Nasal cavity respiratory epithelium epithelial cell of viscerocranial mucosa (primary cell): Measurements from ENCODE around the gene TPI1. TPM values are rescaled to one million over a fixed set of nuclear protein-coding genes. Genes with fewer than 3 reads are reported as not detected.

ENCODE experiments used
- total RNA-seq: library from RNA; depleted of rRNA; stranded (reverse); fragments of >200 nt; gene quantifications from 2 replicates; pipeline ENCODE4 v1.2.3, GENCODE V29; 2014

Gene TPI1
- 571 and 622 TPM in 2 replicates for total RNA-seq

DNA sequence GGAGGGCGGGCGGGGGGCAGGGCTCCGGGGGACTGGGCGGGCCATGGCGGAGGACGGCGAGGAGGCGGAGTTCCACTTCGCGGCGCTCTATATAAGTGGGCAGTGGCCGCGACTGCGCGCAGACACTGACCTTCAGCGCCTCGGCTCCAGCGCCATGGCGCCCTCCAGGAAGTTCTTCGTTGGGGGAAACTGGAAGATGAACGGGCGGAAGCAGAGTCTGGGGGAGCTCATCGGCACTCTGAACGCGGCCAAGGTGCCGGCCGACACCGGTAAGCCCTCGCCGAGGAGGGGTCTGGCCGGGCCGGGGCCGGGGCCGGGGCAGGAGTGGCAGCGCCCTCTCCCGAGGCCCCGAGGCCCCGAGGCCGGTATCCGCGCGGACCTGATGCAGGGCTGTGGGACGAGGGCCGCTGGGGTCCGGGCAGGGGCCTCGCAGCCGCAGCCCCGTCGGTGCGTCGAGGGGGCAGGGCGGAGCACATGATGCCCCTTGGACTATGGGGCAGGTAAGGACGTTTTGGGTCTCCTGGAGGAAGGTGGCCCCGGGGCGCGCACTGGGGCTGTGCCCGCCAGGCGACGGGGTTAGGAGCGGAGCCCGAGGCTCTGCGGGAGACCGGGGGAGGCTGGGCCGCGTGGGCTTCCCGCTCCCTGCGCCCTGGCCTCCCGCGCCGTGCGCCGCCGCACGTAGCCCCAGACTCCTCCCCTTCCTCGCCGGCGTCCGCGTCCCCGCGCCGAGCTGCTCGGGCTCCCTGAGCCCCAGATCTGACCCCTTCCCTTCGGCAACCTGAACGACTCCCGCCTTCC is at the start of gene TPI1:
Gene TPI1 (plus strand): TSS at position 119 of the 798 bp plus-strand sequence. CDS start 36 bp downstream, at position 155.

DNA sequence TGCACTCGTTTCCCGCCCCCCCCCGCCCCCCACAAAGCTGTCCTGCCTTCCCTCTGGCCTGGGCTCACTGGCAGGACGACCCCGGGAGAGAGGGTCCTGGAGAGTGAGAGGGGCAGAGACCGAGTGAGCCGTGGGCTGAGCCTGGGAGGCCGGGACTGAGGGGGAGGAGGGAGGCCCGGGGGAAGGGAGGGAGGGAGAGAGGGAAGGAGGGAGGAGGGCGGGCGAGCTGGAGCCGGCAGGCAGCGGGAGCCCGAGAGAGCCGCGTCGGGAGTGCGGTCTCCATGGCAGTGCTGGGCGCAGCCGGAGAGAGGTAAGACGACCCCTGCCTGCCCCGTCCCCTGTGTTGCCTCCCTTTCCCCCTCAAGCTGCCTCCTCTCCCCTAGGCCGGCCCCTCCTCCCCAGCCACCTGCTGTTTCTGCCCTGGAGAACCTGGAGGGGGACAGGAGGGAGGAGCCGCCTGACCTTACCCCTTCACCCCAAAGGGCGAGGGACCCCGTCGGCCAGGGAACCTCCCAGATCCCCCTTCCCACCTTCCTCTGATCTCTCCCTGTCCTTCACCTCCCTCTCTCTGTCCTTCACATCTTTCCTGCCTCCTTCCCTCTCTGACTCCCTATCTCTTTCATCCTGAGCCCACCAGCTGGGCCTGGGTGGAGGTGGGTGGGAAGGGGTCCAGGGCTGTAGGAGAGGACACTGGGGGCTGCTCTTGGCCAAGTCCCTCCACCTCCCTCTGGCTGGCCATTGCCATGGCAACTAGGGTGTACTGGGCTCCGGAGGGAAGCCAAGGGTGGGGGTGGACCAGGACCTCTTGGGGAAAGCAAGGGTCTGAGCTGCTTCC is 45.5 kb upstream of the TPI1 start, which contains the start of gene GPR162:
Gene GPR162 (plus strand): TSS at position 231 of the 835 bp plus-strand sequence. CDS start 2,078 bp downstream, outside the sequence.

DNA sequence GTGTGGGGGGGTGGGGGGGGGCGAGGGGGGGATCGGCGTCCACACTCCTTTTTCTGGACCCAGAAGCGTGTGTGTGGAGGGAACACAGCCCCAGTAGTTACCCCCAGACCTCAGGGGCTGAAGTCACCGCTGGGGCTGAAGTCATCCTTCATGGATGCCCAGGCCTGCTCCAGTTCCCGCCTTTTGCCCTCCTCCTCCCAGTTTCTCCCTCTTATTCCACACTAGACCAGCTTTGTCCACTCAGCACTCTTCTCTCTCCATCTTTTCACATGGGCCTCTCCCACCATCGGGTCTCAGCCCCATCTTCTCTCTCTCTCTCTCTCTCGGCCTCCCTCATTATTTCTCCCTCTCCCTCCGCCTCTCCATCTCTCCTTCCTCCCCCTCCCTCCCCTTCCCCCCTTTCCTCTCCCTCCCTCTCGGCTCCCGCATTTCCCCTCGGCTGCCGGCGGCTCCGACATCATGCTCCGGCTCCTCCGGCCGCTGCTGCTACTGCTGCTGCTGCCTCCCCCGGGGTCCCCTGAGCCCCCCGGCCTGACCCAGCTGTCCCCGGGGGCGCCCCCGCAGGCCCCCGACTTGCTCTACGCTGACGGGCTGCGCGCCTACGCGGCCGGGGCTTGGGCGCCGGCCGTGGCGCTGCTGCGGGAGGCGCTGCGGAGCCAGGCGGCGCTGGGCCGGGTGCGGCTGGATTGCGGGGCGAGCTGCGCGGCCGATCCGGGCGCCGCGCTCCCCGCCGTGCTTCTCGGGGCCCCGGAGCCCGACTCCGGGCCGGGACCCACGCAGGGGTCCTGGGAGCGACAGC is 39.1 kb upstream of the TPI1 start, which contains the start of gene P3H3:
Gene P3H3 (plus strand): TSS at position 426 of the 799 bp plus-strand sequence. CDS start 34 bp downstream, at position 460.

DNA sequence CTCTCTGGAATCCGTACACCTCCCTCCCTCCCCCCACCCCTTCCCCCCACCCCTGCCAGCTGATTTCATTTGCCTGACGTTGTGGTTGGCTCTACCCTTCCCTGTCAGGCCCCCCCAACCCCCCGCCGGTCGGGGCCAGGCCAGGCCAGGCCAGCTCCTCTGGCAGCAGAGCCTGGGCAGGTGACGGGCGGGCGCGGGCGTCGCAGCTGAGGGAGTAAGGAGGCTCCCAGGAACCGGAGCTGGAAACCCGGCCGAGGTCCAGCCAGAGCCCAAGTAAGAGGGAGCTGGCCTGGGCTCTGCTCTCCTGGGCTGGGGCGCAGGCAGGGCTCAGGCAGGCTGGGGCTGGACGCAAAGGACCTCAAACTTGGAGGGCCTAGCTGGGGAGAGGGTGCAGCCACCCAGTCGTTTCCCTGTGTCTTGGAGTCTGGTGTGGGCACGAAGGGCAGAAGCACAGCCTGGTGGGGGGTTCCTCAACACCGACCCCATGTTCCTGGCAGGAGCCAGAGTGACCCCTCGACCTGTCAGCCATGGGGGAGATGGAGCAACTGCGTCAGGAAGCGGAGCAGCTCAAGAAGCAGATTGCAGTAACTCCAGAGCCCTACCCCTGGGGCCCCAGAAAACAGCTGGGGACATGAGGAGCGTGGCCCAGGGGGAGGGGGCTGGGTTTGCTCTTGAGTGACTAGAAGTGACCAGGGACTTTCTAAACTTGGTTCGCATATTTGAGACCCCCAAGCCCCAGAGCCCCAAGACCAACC is 26.4 kb upstream of the TPI1 start, which contains the start of gene GNB3:
Gene GNB3 (plus strand): TSS at position 165 of the 755 bp plus-strand sequence. CDS start 363 bp downstream, at position 528.

DNA sequence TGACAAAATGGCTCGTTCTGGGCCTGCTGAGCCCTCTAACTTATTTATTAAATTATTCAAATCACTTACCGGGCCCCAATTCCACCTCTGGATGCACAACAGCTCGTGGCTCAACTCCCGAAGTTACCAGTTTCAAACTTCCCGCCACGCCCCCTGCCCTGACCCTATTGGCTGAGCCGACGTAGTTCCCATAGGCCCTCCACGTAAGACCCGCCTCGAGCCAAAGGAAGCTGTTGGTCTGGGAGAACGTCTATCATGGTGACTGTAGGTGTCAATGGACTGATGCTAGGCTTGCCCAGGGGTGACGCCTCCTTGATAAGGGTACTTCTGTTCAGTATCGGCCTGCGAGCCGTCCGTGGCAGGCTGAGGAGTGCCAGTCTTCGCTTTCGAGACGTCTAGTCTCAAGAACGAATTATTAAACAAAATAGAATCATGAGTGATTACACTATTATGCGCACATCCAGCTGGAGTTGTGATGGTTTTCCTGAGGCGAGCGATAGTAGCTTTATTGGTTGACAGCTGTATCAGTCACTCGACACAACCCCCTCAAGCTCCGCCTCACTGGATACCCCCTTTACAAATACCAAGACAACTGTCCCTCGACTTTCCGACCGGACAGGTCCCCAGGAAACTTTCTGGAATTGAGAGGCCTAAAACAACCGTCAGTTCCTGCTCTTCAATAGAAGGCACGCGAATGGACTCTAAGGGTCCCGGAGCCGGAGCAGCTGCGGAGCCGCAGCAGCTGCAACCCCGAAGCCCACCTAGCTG is 16.0 kb upstream of the TPI1 start, which contains the start of gene CDCA3:
Gene CDCA3 (minus strand): TSS at position 134 of the 768 bp plus-strand sequence. CDS start 334 bp downstream, outside the sequence.

DNA sequence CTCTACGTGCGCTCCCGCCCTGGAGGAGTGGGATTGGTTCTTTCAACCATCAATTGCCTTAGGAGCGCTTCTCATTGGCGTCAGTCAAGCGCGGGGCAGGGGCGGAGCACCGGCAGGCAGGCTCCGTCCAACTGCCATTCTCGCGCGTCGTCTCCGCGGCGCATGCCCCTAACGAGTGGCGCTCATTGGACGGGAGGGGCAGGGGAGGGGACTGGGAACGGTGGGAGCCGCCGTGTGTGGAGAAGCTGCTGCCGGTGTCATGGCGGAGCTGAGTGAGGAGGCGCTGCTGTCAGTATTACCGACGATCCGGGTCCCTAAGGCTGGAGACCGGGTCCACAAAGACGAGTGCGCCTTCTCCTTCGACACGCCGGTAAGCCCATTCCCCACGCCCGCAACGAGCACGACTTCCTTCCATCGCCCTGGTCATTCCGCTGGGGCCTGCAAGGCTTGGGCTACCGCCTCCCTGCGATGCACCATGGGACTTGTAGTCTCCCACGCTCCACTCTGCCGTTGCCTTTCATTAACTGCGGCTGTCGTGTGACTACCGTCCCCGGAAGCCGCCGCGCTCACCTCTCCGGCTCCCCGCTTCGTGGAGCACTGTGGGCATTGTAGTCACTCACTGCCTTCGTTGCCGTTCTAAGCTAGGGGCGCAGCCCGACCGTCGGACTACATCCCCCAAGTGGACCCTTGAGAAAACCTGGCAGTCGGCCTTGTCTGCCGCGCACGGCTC is 15.2 kb upstream of the TPI1 start, which contains the start of gene USP5:
Gene USP5 (plus strand): TSS at position 230 of the 730 bp plus-strand sequence. CDS start 30 bp downstream, at position 260.

DNA sequence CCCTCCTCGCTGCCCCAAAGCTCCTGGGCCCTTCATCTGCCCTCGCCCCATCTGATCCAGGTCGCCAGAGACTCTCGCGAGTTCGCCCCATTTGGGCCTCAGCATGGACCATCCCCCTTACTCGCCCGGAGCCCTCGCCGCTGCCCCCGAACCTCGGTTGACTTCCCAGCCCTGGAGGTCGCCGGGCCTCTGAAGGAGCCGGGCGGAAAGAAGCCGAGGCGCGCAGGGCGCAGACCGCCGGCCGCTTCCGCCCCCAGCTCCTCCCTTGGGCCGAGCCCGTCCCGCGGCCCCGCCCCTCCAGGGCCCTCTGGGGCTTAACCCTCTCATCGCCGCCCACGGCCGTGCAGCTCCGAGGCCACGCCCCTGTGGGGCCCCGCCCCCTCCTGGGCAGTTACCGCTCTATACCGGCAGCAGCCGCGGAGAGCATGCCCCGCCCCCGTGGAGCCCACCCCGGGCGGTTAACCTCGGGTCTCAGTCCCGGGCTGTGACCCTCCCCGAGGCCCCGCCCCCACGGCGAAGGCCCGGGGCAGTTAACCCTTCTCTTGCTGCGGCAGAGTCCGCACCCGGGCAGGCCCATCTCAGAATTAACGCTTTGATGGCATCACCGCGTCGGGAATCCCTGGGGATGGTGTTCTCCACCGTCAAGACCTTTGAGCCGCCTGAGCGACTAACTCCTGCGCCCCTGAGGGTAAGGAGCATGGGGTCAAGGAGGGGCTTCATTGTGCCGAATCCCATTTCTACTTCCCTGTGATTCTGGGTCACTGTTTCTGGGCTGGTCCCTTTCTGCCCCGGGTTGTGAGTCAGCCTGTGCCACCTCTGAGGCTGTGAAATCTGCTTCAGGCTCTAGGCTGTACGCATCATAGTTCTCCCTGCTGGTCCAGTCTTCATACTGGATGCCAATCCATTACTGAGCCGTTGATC is 6.0 kb downstream of the TPI1 start, which contains the start of gene SPSB2:
Gene SPSB2 (minus strand): TSS at position 210 of the 921 bp plus-strand sequence. CDS start 402 bp downstream, outside the sequence.

DNA sequence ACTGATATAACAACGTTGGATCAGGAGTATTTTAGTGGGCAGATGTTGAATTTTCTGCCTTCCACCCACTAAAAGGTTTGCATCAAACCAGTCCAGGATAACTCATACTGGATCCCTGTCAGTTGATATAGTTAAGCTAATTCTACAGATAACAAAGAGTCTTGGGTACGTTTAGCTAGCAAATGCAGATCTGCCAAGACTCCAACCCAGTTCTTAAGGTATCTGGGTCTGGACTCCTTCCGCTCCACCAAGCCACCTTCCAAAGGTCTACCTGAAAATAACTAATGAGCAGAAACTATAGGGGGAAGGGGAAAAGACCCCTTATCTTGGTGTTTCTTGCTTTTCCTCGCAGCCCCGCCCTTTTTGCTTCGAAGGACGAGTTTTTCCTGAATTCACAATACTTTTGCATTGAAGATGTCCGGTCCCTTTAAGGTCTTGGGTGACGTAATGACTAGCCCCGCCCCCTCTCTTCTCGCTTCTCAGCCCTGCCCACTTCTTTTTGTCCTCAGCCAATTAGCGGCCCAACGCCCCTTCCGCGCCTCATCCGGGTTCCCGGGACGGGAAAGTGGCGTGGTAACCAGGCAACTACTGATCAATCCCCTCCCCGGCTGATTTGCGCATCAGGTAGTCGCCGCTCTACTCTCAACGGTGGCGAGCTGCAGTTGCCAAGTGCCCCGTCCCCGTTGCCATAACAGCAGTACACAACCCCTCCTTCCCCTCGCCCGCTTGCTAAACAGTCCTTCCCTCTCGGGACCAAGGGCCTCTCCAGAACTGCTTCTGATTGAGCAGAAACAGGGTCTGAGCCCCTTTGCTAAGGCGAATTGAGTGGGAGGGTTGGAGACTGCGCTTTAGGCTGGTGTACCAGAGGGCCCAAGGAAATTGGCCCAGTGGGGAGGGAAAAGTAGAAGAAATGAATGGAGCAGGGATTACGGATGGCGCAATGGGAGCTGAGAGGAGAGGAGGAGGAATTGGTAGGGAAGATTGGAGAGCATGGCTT is 37.2 kb downstream of the TPI1 start, which contains the start of gene LRRC23:
Gene LRRC23 (plus strand): TSS at position 543 of the 997 bp plus-strand sequence. CDS start 812 bp downstream, outside the sequence.

DNA sequence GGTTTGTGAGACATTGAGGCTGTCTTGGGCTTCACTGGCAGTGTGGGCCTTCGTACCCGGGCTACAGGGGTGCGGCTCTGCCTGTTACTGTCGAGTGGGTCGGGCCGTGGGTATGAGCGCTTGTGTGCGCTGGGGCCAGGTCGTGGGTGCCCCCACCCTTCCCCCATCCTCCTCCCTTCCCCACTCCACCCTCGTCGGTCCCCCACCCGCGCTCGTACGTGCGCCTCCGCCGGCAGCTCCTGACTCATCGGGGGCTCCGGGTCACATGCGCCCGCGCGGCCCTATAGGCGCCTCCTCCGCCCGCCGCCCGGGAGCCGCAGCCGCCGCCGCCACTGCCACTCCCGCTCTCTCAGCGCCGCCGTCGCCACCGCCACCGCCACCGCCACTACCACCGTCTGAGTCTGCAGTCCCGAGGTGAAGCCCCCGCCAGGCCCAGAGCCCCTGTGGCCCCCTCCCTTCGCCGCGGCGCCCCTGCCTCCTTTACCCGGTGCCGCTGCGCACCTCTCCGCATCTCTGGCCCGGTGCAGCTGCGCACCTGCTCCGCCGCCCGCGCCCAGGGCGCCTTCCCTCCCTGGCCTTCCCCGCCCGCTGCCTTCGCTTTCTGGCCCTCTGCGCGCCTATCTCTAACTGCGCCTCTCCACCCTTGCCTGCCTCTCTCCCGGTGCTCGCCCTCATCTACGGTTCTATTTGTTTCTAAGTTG is 47.1 kb downstream of the TPI1 start, which contains the start of gene ENO2:
Gene ENO2 (plus strand): TSS at position 335 of the 701 bp plus-strand sequence. CDS start 1,253 bp downstream, outside the sequence.

Other genes starting within 250 kb of the TPI1 start
- gene LPAR5, start 231.6 kb upstream of the TPI1 start, total RNA-seq, result 2.7 and 5.1 TPM in 2 replicates
- 0.34 and 0.50 TPM in 2 replicates for gene ACRBP, start 220.1 kb upstream of the TPI1 start, total RNA-seq
- gene ING4, start 204.4 kb upstream of the TPI1 start, total RNA-seq, result 11.6 and 24.5 TPM in 2 replicates
- 7.2 and 17.5 TPM in 2 replicates for gene ZNF384, start 178.2 kb upstream of the TPI1 start, total RNA-seq
- gene PIANP, start 166.7 kb upstream of the TPI1 start, total RNA-seq, result not detected in 2 replicates
- gene COPS7A, start 143.5 kb upstream of the TPI1 start, total RNA-seq, result 75.9 and 84.0 TPM in 2 replicates
- gene MLF2, start 114.4 kb upstream of the TPI1 start, total RNA-seq, result 150 and 159 TPM in 2 replicates
- 16.7 and 50.8 TPM in 2 replicates for gene PTMS, start 101.2 kb upstream of the TPI1 start, total RNA-seq
- 0.07 TPM in 1 of 2 replicates, not detected in the other for gene LAG3, start 95.0 kb upstream of the TPI1 start, total RNA-seq
- gene CD4, start 78.0 kb upstream of the TPI1 start, total RNA-seq, result 0.21 TPM in 1 of 2 replicates, not detected in the other
- gene GPR162, start 45.7 kb upstream of the TPI1 start, total RNA-seq, result under 0.01 TPM in 1 of 2 replicates, not detected in the other
- 18.8 and 20.6 TPM in 2 replicates for gene P3H3, start 39.1 kb upstream of the TPI1 start, total RNA-seq
- gene GNB3, start 26.6 kb upstream of the TPI1 start, total RNA-seq, result 0.34 and 0.78 TPM in 2 replicates
- gene CDCA3, start 16.2 kb upstream of the TPI1 start, total RNA-seq, result 0.57 and 0.68 TPM in 2 replicates
- gene USP5, start 15.4 kb upstream of the TPI1 start, total RNA-seq, result 44.8 and 68.4 TPM in 2 replicates
- gene SPSB2, start 5.8 kb downstream of the TPI1 start, total RNA-seq, result 5.6 and 15.0 TPM in 2 replicates
- 8.2 and 9.8 TPM in 2 replicates for gene LRRC23, start 37.3 kb downstream of the TPI1 start, total RNA-seq
- gene ENO2, start 47.0 kb downstream of the TPI1 start, total RNA-seq, result 3.1 and 14.0 TPM in 2 replicates
- 5.1 and 27.6 TPM in 2 replicates for gene ATN1, start 60.4 kb downstream of the TPI1 start, total RNA-seq
- not detected in 2 replicates for gene RNU7-1, start 76.3 kb downstream of the TPI1 start, total RNA-seq
- gene C12orf57, start 76.5 kb downstream of the TPI1 start, total RNA-seq, result 52.6 and 80.0 TPM in 2 replicates
- 12.3 and 17.4 TPM in 2 replicates for gene PTPN6, start 83.8 kb downstream of the TPI1 start, total RNA-seq
- gene PHB2, start 103.1 kb downstream of the TPI1 start, total RNA-seq, result 63.6 and 112 TPM in 2 replicates
- gene EMG1, start 103.4 kb downstream of the TPI1 start, total RNA-seq, result 42.0 and 88.2 TPM in 2 replicates
- 10.6 and 21.0 TPM in 2 replicates for gene LPCAT3, start 150.9 kb downstream of the TPI1 start, total RNA-seq
- 3.1 and 66.9 TPM in 2 replicates for gene C1S, start 193.2 kb downstream of the TPI1 start, total RNA-seq
- 2.1 and 50.6 TPM in 2 replicates for gene C1R, start 224.9 kb downstream of the TPI1 start, total RNA-seq
- 10.6 and 23.3 TPM in 2 replicates for gene C1RL, start 241.7 kb downstream of the TPI1 start, total RNA-seq